GM15510 (cell line): ENCODE measurements around the gene CRACR2B.

Experiments used
- POLR2A ChIP-seq: IDR thresholded peaks from 3 replicates; pipeline ENCODE4 v1.6.1; 2011; ENCODE audit warnings: borderline replicate concordance; ENCODE audit not compliant: insufficient read length; ENCODE audit errors: extremely low read depth

CRACR2B gene

DNA sequence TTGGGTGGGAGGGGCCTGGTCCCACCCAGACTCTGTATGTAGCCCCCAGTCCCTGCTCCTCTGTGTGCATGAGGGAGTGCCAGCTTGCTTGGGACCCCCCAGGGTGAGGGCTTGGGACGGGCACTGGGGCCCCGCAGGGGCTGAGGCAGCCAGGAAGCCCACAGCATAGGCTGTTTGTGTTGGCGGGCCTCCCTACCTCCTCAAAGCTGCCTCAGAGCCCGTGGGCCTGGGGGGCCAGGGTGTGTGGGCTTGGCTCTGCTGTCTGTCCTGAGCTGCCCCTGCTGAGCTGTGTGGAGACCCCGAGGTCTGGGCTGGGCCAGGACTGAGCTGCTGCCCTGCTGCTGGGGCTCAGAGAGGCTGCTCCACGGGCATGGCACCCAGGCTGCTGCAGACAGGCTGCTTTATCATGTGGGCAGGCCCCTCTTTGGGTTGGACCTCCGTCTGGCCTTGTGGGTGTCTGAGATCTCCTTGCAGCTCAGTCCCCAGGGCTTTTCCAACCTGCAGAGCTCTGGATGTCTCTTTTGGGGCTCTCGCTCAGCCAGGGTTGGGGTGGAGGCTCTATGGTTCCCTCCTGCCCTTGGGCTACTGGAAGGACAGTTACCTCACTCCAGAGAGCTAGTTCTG is 18.3 kb downstream of the CRACR2B start:
- TF ChIP-seq POLR2A = no peak

DNA sequence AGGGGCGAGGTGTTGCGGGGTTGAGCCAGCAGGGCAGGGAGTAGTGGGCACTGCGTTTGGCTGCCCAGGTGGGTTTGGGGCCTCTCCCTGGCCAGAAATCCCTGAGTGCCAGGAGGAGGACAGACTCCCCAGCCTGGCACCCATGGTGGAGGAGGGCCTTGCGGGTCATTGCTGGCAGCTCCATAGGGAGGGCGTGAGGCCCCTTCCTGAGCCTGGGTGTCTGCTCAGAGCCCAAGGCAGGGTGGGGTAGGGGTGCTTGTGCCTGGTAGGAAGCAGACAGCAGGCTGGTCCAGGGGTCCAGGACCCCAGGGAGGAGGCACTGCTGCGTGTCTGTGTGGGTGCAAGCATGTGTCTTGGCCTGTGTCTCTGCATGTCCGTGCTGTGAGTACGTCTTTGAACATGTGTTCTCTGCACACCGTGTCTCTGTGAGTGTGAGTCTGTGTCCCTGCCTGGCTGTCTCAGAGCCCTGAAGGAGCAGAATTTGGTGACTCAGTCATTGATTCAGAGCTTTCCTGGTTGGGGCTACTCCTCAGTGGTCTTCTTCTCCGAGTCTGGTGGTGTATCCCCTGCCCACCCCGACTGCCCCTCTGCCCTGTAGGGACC is 18.9 kb downstream of the CRACR2B start:
- TF ChIP-seq POLR2A = no peak

DNA sequence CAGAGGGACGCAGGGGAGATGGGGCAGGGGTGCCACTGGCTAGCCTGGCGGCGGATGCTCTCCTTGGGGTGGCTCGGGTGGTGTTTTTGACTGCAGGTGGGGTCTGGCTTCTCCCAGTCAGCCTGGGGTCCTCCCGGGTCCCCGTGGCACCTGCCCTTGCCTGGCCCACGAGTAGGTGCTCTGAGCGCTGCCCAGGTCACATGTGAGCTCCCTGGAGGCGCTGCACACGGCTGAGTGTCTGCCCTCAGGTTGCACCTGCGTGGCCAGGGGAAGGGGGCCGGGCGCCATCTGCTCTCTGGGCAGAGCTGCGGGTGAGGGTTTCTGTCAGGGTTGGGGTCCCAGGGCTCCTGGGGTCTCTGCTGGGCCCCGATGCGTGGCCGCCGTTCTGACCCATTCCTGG is 20.2 kb downstream of the CRACR2B start:
- no peak for TF ChIP-seq POLR2A

DNA sequence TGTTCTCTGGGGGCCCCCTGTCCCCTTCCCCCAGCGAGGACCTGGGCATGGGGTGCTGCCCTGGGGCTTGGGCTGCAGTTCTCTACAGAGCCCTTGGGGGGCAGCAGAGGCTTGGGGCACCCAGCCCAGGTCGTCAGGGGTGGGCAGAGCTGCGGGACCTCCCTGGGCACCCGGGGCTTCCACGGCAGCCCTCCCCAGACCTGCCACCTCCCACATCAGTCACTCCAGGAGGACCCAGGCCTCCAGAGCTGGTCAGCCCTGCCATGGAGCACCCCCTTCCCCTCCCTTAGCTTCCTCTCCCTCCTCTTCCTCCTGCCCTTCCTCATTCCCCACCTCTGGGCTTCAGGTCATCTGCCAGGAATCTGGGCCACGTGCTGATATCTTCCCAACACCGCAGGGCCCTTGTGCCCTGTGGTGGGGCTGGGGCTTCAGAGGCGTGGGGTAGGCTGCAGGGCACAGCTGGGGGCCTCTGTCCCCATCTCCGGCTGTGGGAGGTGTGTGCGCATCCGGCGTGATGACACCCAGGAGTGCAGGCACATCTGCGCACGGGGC is 20.7 kb downstream of the CRACR2B start:
- no peak for TF ChIP-seq POLR2A

DNA sequence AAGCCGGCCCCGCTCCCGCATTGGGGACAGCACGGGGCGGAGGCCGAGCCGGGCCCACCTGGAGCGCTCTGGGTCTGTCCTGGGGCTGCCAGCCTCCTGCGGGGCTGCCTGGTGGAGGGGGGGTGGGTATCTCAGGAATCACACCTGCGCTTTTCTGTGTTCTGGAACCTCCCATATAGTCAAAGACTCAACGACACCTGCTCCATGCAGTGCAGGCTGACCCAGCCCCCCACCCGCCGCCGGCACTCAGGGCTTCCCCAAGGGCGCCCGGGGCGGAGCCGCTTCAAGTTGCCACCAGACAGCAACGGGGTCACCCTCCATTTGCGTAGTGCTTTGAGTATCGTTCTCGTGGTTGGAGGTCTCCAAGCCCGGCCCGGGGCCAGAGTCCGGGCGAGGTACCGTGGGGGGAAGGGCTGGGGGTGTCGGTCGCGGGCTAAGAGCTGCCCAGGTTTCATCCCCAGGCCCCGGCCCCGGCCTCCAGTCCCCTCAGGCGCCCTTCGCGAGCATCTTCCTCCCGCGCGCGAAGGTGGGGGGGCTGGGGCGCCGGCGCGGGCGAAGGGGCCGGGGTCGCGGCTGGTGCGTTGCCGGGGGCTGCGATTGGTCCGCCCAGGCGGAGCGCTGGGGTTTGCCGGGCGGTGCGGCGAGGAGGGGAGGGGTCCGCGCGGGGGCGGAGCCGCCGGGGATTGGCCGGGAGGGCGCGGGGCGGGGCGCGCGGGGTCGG is 21.5 kb downstream of the CRACR2B start:
- no peak for TF ChIP-seq POLR2A

DNA sequence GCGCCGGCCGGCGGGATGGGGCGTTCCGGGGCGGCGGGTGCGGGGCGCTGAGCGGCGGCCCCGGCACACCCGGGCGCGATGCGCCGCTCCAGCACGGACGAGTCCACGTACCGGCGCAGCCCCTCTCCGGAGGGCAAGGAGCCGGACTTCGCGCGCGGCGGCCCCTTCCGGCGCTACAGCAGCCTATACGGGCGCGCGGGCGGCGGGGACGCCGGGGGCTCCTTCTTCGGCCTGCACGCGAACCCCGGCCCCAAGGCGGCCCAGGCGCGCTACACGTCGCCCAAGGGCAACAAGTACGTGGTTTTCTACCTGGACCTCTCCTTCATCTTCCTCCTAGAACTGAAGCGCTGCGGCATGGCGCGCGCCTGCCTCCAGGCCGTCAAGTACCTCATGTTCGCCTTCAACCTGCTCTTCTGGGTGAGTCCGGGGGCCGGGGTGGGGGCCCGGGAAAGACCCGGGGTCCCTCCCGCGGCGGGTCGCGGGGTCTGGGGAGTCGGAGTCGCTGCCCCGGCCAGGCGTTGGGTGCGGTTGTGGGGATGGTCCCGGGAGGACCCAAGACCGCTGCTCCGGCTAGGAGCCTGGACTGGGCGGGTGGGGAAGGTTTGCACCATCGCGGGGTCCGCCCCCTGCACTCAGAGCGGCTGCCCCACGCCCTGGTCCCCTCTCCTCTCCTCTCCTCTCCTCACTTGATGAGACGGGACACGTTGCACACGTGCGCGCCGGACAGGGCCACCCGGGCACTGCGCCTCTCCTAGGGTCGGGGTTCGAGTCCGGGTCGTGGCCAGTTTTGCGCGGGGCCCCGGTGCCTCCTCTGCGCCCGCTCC is 22.4 kb downstream of the CRACR2B start:
- no peak for TF ChIP-seq POLR2A

DNA sequence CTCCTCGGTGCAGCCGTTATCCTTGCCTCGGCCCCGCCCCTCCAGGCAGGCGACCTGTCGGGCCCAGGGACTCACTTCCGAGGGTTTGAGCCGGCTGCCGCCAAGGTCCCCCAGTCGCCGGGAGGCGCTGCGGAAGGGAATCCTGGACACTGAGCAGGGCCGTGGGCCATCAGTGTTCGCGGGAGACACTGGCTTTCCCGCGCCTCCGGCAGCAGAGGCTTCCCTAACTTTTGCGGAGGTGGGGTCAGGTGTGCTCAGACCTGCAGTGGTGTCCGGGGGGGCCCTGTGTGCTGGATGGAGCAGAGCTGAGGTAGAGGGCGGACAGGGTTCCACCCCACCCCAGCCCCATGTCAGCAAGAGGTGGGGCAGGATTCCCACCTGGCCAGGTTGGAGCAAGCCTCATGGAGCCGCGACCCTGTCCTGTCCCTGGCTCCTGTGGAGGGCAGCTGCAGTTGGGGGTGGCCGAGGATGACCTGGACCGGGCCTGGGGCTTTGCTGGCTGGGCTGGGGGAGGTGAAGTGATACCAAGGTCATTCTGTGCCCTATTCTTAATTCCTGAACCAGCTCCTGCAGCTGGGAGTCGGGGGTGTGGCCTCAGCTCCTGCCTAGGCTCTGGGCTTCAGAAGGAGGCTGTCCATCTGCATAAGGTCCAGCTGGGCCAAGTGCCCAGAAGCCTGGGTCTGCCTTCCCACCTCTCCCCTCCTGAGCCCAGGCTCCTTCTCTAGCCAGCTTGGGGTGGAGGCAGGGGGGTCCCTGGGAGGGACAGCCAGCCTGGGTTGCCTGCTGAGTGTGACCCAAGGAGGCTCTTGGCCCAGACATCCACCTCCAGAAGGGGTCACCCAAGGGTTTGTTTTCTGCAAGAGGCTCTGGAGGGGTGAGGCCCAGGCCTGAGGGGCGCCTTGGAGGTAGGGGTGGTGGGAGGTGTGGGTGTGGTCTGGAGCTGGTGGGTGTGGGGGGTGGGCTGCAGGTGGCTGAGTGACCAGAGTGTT is 23.4 kb downstream of the CRACR2B start:
- no peak for TF ChIP-seq POLR2A

DNA sequence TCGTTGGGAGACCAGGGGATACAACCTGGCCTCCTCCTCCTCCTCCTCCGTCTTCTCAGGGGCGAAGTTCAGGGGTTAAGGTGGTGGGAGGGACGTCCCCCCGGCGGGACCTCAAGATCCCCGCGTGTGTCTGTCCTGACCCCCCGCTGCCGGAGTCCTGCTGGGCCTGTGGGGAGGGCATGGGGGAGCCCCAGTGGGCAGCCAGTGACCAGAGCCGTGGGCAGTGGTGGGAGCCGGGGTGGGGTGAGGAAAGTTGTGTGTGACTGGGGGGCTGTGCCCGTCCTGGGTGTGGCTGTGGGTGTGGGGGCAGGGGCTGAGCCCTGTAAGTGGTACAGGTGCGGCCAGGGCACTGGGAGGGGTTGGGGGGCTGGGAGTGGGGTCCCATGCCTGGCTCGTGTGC is 25.0 kb downstream of the CRACR2B start:
- no peak for TF ChIP-seq POLR2A

DNA sequence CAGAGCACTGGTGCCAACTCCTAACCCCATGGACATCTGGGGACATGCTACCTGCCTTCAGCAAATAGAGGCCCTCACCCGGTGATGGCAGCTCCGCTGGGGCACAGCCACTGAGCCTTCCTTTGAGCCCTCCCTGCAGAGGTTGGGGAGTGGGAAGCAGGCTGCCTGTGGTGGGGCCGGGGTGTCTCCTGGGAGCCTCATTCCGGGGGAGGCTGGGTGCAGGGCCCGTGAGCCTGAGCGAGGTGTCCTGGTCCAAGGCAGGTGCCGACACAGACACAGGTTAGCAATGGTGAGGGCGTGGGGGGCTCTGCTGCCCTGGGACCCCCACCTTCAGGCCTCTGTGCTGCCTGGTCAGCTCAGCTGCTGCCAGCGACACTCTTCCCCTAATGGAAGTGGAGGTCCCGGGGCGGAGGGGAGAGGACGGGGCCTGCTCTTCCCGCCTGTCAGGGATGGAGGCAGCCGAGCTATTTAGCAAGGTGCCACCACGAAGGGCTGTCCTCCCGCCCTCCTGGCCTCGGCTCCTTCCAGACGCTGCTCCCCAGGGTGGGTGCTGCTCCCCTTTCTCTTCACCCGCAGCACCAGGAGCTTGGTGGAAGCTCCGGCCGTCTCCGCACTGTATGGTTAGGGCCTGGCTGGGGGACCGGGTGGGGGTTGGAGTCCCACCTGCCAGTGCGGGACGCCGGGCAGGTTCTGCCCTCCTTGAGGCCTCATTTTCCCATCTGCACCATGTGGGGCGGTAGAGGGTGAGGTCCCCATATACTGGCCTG is 26.1 kb downstream of the CRACR2B start:
- no peak for TF ChIP-seq POLR2A

DNA sequence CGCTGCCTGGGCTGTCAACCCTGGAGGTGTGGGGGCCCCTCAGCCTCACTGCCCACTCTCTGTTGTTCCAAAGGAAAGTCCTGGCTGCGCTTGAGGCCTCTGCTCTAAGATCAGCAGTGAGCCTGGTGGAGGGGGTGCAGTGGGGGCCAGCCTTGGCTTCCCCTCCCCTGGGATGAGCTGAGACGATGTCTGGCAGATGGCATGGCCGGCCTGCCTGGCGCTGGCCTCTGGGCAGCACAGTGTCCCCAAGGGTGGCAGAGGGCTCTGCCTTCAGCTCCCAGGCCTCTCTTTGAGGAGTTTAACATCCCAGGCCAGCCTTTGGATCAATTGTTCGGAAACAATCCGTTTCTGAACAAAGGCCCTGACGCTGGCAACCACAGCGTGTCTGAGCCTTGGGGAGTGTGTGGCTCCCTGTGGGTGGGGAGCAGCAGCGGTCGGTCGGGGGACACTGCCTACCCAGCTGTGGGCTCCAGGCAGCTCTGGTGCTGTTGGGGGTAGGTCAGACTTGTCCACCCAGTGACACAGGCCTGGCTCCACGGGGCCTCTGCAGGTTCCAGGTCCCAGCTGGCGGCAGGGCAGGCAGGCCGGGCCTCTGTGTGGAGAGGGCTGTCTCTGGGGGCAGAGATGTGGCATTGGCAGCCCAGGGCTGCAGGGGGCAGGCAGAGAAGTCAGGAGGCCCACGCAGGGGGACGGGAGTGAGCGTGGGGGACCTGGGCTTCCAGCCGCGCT is 27.0 kb downstream of the CRACR2B start:
- no peak for TF ChIP-seq POLR2A

DNA sequence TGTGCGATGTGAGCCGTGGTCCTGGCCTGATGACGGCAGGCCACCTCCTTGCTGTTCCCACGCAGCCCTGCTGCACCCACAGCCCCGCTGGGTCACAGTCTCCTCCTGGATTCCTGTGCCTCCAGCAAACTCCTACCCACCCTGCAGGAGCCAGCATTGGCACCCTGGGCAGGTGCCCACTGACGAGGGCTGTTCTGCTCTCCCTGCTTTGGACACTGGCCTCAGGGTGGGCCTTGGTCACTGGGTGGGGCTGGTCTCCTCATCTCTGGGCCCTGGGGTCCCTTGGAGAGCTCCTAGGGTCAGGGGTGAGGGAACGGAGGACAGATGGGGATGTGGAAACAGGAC is 27.6 kb downstream of the CRACR2B start:
- no peak for TF ChIP-seq POLR2A

DNA sequence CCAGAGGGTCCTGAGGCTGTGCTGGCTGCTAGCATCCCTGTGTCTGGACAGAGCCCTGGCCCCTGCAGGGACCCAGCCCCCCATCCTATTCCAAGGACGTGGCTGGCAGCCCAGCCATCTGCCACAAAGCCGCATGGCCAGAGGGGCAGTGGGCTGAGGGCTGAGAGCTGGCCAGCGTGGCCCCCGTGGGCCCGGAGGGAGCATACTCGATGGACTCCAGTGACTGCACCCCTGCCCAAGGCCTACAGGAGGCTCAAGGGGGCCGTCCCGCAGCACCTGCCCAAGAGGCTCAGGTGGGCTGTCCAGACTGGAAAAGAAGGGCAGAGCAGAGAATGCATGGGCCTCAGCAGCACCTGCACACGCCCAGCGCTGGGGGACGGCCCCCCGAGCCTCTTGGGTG is 28.1 kb downstream of the CRACR2B start:
- TF ChIP-seq POLR2A = no peak
